GM23338 (cell line): ENCODE measurements around the gene OASL. TPM values are rescaled to one million over a fixed set of nuclear protein-coding genes. Genes with fewer than 3 reads are reported as not detected.

Experiments
- ATAC-seq: fragments of 200-7000 bp; cut with Tn5 transposase; 3 replicates; pipeline ENCODE4 v1.9.1; 2020
- DNase-seq: peaks from one replicate; pipeline ENCODE4 v3.0.0-alpha.2; 2015; ENCODE audit warnings: low spot score
- H2AFZ ChIP-seq: fragments of 200-600 bp; sonication (generic); 2 replicates; pipeline ENCODE4 v1.8.0; 2016; ENCODE audit warnings: antibody characterized with exemption, mild to moderate bottlenecking, moderate library complexity
- H3F3A ChIP-seq: fragments of 200-600 bp; sonication (generic); replicated peaks from 2 replicates; pipeline ENCODE4 v1.8.0; 2017; ENCODE audit warnings: antibody characterized with exemption, mixed run types, low read depth
- H3K27ac ChIP-seq: fragments of 200-600 bp; sonication (generic); 2 replicates; pipeline ENCODE4 v1.6.1; 2016; ENCODE audit warnings: low read depth
- H3K27me3 ChIP-seq: fragments of 200-600 bp; sonication (generic); 2 replicates; pipeline ENCODE4 v1.8.0; 2016; ENCODE audit warnings: mild to moderate bottlenecking, mixed run types, moderate library complexity; ENCODE audit not compliant: insufficient read depth
- H3K36me3 ChIP-seq: fragments of 200-600 bp; sonication (generic); 2 replicates; pipeline ENCODE4 v1.8.0; 2016; ENCODE audit warnings: mild to moderate bottlenecking; ENCODE audit not compliant: insufficient read depth
- H3K4me1 ChIP-seq: fragments of 200-600 bp; sonication (generic); 2 replicates; pipeline ENCODE4 v1.8.0; 2016; ENCODE audit warnings: mild to moderate bottlenecking, moderate library complexity; ENCODE audit not compliant: insufficient read depth
- H3K4me2 ChIP-seq: fragments of 200-600 bp; sonication (generic); 2 replicates; pipeline ENCODE4 v1.7.1; 2017; ENCODE audit warnings: mixed run types
- H3K4me3 ChIP-seq: fragments of 200-600 bp; sonication (generic); 2 replicates; pipeline ENCODE4 v1.6.1; 2016; ENCODE audit warnings: mixed run types
- H3K79me2 ChIP-seq: fragments of 200-600 bp; sonication (generic); replicated peaks from 2 replicates; pipeline ENCODE4 v1.8.0; 2017; ENCODE audit warnings: mild to moderate bottlenecking; ENCODE audit not compliant: insufficient read depth
- H3K9me2 ChIP-seq: fragments of 200-600 bp; sonication (generic); 2 replicates; pipeline ENCODE4 v1.8.0; 2017; ENCODE audit not compliant: insufficient read depth
- H4K20me1 ChIP-seq: fragments of 200-600 bp; sonication (generic); replicated peaks from 2 replicates; pipeline ENCODE4 v1.8.0; 2017; ENCODE audit warnings: mild to moderate bottlenecking; ENCODE audit not compliant: insufficient read depth
- H3K27ac Mint-ChIP-seq: 2 replicates; pipeline ENCODE4 v1.8.0; 2020; ENCODE audit warnings: inconsistent platforms, mild to moderate bottlenecking, moderate library complexity, mixed read lengths
- H3K27me3 Mint-ChIP-seq: 3 replicates; pipeline ENCODE4 v1.8.0; 2022; ENCODE audit warnings: low read depth, mild to moderate bottlenecking, moderate library complexity, mixed read lengths, inconsistent platforms; ENCODE audit not compliant: insufficient read depth, poor library complexity
- H3K36me3 Mint-ChIP-seq: 3 replicates; pipeline ENCODE4 v1.8.0; 2021; ENCODE audit warnings: low read depth, mild to moderate bottlenecking, inconsistent platforms, moderate library complexity, mixed read lengths
- H3K4me1 Mint-ChIP-seq: 3 replicates; pipeline ENCODE4 v1.8.0; 2020; ENCODE audit warnings: mild to moderate bottlenecking, inconsistent platforms, mixed read lengths
- H3K4me3 Mint-ChIP-seq: 3 replicates; pipeline ENCODE4 v1.8.0; 2021; ENCODE audit warnings: moderate library complexity, mild to moderate bottlenecking, inconsistent platforms, mixed read lengths
- H3K9me3 Mint-ChIP-seq: 3 replicates; pipeline ENCODE4 v1.8.0; 2020; ENCODE audit warnings: moderate library complexity, mild to moderate bottlenecking, inconsistent platforms, mixed read lengths
- CTCF ChIP-seq, 2 experiments: fragments of 200-600 bp in 1 of 2; sonication (generic) in 1 of 2; conservative IDR thresholded peaks; 2 replicates each; pipeline versions ENCODE4 v1.5.1 to v1.6.1; 2016 to 2017; ENCODE audit warnings: antibody characterized with exemption in 2 of 2, low read depth in 2 of 2, mild to moderate bottlenecking in 2 of 2, moderate library complexity in 1 of 2
- EZH2 ChIP-seq: fragments of 200-600 bp; sonication (generic); IDR thresholded peaks from one replicate; pipeline ENCODE4 v1.8.0; 2017; ENCODE audit warnings: antibody characterized with exemption, mild to moderate bottlenecking, low read depth; ENCODE audit not compliant: unreplicated experiment
- EZH2phosphoT487 ChIP-seq: fragments of 200-600 bp; sonication (generic); IDR thresholded peaks from one replicate; pipeline ENCODE4 v1.8.1; 2018; ENCODE audit warnings: antibody characterized with exemption; ENCODE audit not compliant: unreplicated experiment
- NANOG ChIP-seq: IDR thresholded peaks from 2 replicates; pipeline ENCODE4 v1.6.1; 2016; ENCODE audit warnings: antibody characterized with exemption, borderline replicate concordance
- REST ChIP-seq: IDR thresholded peaks from one replicate; pipeline ENCODE4 v1.6.1; 2018; ENCODE audit warnings: antibody characterized with exemption; ENCODE audit not compliant: unreplicated experiment
- STAT1 ChIP-seq: IDR thresholded peaks from one replicate; pipeline ENCODE4 v1.6.1; 2016; ENCODE audit warnings: antibody characterized with exemption; ENCODE audit not compliant: unreplicated experiment
- ZNF114 ChIP-seq: fragments of 250-450 bp; sonication (Bioruptor Pico); IDR thresholded peaks from 2 replicates; pipeline ENCODE4 v1.5.0; 2020; ENCODE audit warnings: mild to moderate bottlenecking, moderate library complexity
- ZNF331 ChIP-seq: fragments of 250-450 bp; sonication (Bioruptor Pico); IDR thresholded peaks from 2 replicates; pipeline ENCODE4 v1.5.0; 2020; ENCODE audit warnings: low read depth, mild to moderate bottlenecking, moderate library complexity
- polyA plus RNA-seq: library from polyadenylated mRNA; unstranded; fragments of >200 nt; fragmentation: Nextera tagmentation; extraction: Ambion mirVana; gene quantifications from 2 replicates; pipeline ENCODE4 v1.2.1, GENCODE V29; 2016
- total RNA-seq: library from RNA; depleted of rRNA; stranded (reverse); fragments of >200 nt; shearing (Covaris generic); gene quantifications from 2 replicates; pipeline ENCODE4 v1.2.3, GENCODE V29; 2014
- TF ChIP-seq, protein P1 (sequence below): IDR thresholded peaks from 2 replicates; pipeline ENCODE4 v1.6.1; 2016; ENCODE audit warnings: antibody characterized with exemption

Gene OASL
- total and polyA plus RNA-seq, 2 experiments from 2014 or later = not detected

DNA sequence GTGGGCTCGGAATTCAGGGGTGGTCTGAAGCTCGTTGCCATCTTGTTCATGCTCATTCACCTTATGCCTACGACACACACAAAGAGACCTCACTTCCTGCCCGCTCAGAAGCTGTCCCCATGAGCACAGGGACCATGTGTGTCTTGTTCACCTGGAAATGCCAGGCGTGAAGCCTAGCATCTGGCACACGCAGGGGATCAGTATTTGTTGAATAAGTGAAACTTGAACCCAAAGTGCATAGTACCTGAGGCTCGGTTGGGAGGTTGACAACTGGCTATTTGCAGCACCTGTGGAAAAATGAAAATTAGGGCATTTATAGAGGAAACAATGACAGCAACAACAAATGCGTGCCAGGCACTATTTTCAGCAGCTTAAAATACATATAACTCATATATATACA, 28.2 kb downstream of the OASL start:
- peaks cover 45% of the 10 kb centered on the region for H3K36me3 Mint-ChIP-seq
- H3K4me3 Mint-ChIP-seq = no peak overlapping the region
- Histone ChIP-seq H3K4me3 (no peak overlapping the region), H2AFZ (no peak overlapping the region), H3K27me3 (no peaks in the 10 kb centered on the region), H3K4me2 (no peak overlapping the region), H3K9me2 (no peaks in the 10 kb centered on the region), H4K20me1 (peaks cover 11% of the 10 kb centered on the region), H3K27ac (no peak overlapping the region), H3K4me1 (peaks cover 9% of the 10 kb centered on the region), H3K36me3 (peaks cover 9% of the 10 kb centered on the region), H3F3A (no peaks in the 10 kb centered on the region), H3K79me2 (peaks cover 26% of the 10 kb centered on the region)
- peaks cover 7% of the 10 kb centered on the region; the same call in 2 of the 3 replicates for H3K4me1 Mint-ChIP-seq
- no peak for DNase-seq
- H3K9me3 Mint-ChIP-seq = no peaks in the 10 kb centered on the region
- H3K27ac Mint-ChIP-seq = no peak overlapping the region
- H3K27me3 Mint-ChIP-seq = peaks cover 2% of the 10 kb centered on the region
- no peak for ATAC-seq
- TF ChIP-seq STAT1 (no peak), ZNF114 (CRISPR knock-in tag) (no peak), EZH2phosphoT487 (no peak), EZH2 (no peak), REST (no peak), NANOG (no peak), ZNF331 (CRISPR knock-in tag) (no peak)
- TF ChIP-seq, protein P1, sequence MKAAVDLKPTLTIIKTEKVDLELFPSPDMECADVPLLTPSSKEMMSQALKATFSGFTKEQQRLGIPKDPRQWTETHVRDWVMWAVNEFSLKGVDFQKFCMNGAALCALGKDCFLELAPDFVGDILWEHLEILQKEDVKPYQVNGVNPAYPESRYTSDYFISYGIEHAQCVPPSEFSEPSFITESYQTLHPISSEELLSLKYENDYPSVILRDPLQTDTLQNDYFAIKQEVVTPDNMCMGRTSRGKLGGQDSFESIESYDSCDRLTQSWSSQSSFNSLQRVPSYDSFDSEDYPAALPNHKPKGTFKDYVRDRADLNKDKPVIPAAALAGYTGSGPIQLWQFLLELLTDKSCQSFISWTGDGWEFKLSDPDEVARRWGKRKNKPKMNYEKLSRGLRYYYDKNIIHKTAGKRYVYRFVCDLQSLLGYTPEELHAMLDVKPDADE = no peak

GRCh38 chr12:121009741-121010140, 29.3 kb downstream of the OASL start:
- Mint-ChIP-seq H3K27me3 (peaks cover 7% of the 10 kb centered on the region), H3K4me1 (peaks cover 1% of the 10 kb centered on the region; the same call in 1 of the 3 replicates), H3K27ac (no peak overlapping the region), H3K36me3 (peaks cover 55% of the 10 kb centered on the region), H3K4me3 (no peak overlapping the region), H3K9me3 (no peaks in the 10 kb centered on the region; the same call in 2 of the 3 replicates)
- Histone ChIP-seq H2AFZ (no peak overlapping the region), H4K20me1 (peaks cover 6% of the 10 kb centered on the region), H3K36me3 (peaks cover 11% of the 10 kb centered on the region), H3K4me1 (no peaks in the 10 kb centered on the region), H3K4me3 (no peak overlapping the region), H3K4me2 (no peak overlapping the region), H3K79me2 (peaks cover 15% of the 10 kb centered on the region), H3K27me3 (no peaks in the 10 kb centered on the region), H3K27ac (no peak overlapping the region), H3K9me2 (no peaks in the 10 kb centered on the region), H3F3A (no peaks in the 10 kb centered on the region)
- ATAC-seq (peak; percentile 89), DNase-seq (peak; percentile 76)
- TF ChIP-seq CTCF (conservative IDR thresholded peaks at IDR 0.05; ENCODE audit: low read depth in 2 of 2) (peak; percentile 64 to 81), STAT1 (no peak)
